Body of pancreas (tissue), 4 donors: ENCODE data around the gene SMIM5.

Experiments
- POLR2A ChIP-seq, 3 donors: fragments of 450-650 bp; IDR thresholded peaks; one replicate each; pipeline ENCODE4 v1.6.1; 2016; ENCODE audit warnings: antibody characterized with exemption in 3 of 3, mild to moderate bottlenecking in 2 of 3
- TF ChIP-seq, protein P1 (sequence below), 7 experiments: fragments of 450-650 bp in 4 of 7; fragments of 200-600 bp in 3 of 7; sonication (generic) in 3 of 7; IDR thresholded peaks; one replicate each; pipeline ENCODE4 v1.5.1; 2016 to 2019; ENCODE audit warnings: antibody characterized with exemption in 7 of 7

DNA sequence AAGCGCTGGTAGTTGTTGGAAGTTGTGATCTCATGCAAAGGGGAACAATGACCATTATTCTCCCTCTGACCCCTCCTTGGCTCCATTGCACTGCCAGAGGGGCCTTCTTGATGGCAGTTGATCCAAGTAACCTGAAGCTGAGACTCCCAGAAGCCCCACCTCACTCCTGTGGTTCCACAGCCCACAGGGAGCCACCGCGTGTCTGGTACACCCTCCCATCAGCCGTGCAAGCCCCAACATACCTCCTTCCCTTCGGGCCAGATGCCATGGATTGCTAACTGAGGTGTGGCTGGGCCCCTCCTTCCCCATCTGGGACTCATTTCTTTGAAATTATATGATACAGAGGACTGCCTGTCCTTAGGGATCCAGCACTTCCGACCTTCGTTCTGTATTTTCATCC is 51.7 kb downstream of the SMIM5 start:
- TF ChIP-seq, protein P1, sequence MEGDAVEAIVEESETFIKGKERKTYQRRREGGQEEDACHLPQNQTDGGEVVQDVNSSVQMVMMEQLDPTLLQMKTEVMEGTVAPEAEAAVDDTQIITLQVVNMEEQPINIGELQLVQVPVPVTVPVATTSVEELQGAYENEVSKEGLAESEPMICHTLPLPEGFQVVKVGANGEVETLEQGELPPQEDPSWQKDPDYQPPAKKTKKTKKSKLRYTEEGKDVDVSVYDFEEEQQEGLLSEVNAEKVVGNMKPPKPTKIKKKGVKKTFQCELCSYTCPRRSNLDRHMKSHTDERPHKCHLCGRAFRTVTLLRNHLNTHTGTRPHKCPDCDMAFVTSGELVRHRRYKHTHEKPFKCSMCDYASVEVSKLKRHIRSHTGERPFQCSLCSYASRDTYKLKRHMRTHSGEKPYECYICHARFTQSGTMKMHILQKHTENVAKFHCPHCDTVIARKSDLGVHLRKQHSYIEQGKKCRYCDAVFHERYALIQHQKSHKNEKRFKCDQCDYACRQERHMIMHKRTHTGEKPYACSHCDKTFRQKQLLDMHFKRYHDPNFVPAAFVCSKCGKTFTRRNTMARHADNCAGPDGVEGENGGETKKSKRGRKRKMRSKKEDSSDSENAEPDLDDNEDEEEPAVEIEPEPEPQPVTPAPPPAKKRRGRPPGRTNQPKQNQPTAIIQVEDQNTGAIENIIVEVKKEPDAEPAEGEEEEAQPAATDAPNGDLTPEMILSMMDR (IDR thresholded peaks at IDR 0.05) = no peak
- TF ChIP-seq POLR2A (IDR thresholded peaks at IDR 0.05) = no peak
